Mammary epithelial cell (primary cell): ENCODE data around the gene RPN1.

Source experiments
- EZH2 ChIP-seq: IDR thresholded peaks from 2 replicates; pipeline ENCODE4 v1.6.1; 2012; ENCODE audit warnings: low read length, inconsistent platforms, borderline replicate concordance
- TF ChIP-seq, protein P1 (sequence below), 2 donors: IDR thresholded peaks in 1 of 2; conservative IDR thresholded peaks in 1 of 2; 2 replicates each; pipeline ENCODE4 v1.5.1; 2011 to 2012; ENCODE audit warnings: inconsistent platforms in 2 of 2, low read length in 2 of 2, mild to moderate bottlenecking in 2 of 2, control low read depth in 1 of 2, low read depth in 1 of 2; ENCODE audit not compliant: insufficient read depth in 1 of 2; ENCODE audit errors: extremely low read depth in 1 of 2

DNA sequence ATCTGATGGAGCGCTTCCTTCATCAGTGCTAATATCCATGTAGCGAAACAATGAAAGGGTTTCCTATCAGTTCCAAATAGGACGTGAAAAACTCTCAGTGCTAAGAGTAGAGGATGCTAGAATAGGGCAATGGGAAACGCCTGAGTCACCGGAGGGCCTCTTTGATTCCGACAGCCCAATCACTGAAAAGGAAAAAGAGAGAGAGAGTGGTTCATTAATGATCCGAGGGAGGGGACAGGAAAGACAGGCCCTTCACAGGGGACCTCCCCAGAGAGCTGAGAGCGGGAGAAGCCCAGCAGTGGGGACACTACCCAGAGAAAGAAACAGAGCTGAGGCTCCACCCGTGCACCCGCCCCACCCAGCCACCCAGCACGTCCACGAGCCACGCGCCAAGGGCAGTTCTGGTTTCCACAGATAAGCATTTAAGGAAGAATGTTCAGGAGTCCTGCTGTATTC lies 76.9 kb downstream of the RPN1 start:
- TF ChIP-seq EZH2, result no peak
- TF ChIP-seq, protein P1, sequence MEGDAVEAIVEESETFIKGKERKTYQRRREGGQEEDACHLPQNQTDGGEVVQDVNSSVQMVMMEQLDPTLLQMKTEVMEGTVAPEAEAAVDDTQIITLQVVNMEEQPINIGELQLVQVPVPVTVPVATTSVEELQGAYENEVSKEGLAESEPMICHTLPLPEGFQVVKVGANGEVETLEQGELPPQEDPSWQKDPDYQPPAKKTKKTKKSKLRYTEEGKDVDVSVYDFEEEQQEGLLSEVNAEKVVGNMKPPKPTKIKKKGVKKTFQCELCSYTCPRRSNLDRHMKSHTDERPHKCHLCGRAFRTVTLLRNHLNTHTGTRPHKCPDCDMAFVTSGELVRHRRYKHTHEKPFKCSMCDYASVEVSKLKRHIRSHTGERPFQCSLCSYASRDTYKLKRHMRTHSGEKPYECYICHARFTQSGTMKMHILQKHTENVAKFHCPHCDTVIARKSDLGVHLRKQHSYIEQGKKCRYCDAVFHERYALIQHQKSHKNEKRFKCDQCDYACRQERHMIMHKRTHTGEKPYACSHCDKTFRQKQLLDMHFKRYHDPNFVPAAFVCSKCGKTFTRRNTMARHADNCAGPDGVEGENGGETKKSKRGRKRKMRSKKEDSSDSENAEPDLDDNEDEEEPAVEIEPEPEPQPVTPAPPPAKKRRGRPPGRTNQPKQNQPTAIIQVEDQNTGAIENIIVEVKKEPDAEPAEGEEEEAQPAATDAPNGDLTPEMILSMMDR (conservative IDR thresholded peaks at IDR 0.05 in 1 of 2, IDR thresholded peaks at IDR 0.05 in 1 of 2; ENCODE audit: extremely low read depth in 1 of 2, insufficient read depth in 1 of 2, low read depth in 1 of 2, low read length in 2 of 2), result no peak
